Keratinocyte (primary cell): ENCODE data around the gene DENND1A. TPM values are rescaled to one million over a fixed set of nuclear protein-coding genes. Genes with fewer than 3 reads are reported as not detected.

ENCODE experiments used
- DNase-seq: peaks from one replicate; pipeline ENCODE4 v3.0.0-alpha.2; 2011; ENCODE audit warnings: low read depth, missing footprints, low spot score
- FAIRE-seq: peaks from 2 replicates; lab custom pipeline; 2011; peaks lifted over from hg19 to GRCh38; lab: Jason Lieb, UNC
- H2AFZ ChIP-seq: 2 replicates; pipeline ENCODE4 v1.6.0; 2012; ENCODE audit warnings: low read length, control low read depth, inconsistent platforms; ENCODE audit not compliant: control insufficient read depth
- H3K27ac ChIP-seq: 2 replicates; pipeline ENCODE4 v1.5.1; 2011; ENCODE audit warnings: low read length; ENCODE audit not compliant: control insufficient read depth, insufficient read depth
- H3K27me3 ChIP-seq: 3 replicates; pipeline ENCODE4 v1.6.0; 2011; ENCODE audit warnings: low read length; ENCODE audit not compliant: control insufficient read depth, insufficient read depth; ENCODE audit errors: extremely low read depth
- H3K36me3 ChIP-seq, 2 experiments: 2 replicates in 1 of 2; 3 replicates in 1 of 2; pipeline ENCODE4 v1.5.1; 2011; ENCODE audit warnings: low read length in 2 of 2, mild to moderate bottlenecking in 1 of 2; ENCODE audit not compliant: control insufficient read depth in 2 of 2, insufficient read depth in 2 of 2; ENCODE audit errors: extremely low read depth in 1 of 2
- H3K4me1 ChIP-seq: 3 replicates; pipeline ENCODE4 v1.5.1; 2011; ENCODE audit warnings: low read length; ENCODE audit not compliant: control insufficient read depth, insufficient read depth; ENCODE audit errors: extremely low read depth
- H3K4me2 ChIP-seq: 3 replicates; pipeline ENCODE4 v1.6.0; 2011; ENCODE audit warnings: low read depth, low read length; ENCODE audit not compliant: control insufficient read depth, insufficient read depth; ENCODE audit errors: extremely low read depth
- H3K4me3 ChIP-seq, 3 experiments: fragments of 200-600 bp in 1 of 3; sonication (generic) in 1 of 3; 2 replicates in 2 of 3; 3 replicates in 1 of 3; pipeline ENCODE4 v1.5.1; 2011 to 2016; ENCODE audit warnings: low read length in 3 of 3, mild to moderate bottlenecking in 3 of 3, control low read depth in 2 of 3, inconsistent platforms in 1 of 3, low read depth in 1 of 3, mixed read lengths in 1 of 3, mixed run types in 1 of 3, moderate library complexity in 1 of 3; ENCODE audit not compliant: control insufficient read depth in 2 of 3, insufficient read depth in 2 of 3; ENCODE audit errors: extremely low read depth in 1 of 3
- H3K79me2 ChIP-seq: 2 replicates; pipeline ENCODE4 v1.6.0; 2012; ENCODE audit warnings: low read length; ENCODE audit not compliant: control insufficient read depth, insufficient read depth
- H3K9ac ChIP-seq: 3 replicates; pipeline ENCODE4 v1.6.0; 2011; ENCODE audit warnings: low read length; ENCODE audit not compliant: control insufficient read depth, insufficient read depth; ENCODE audit errors: extremely low read depth
- H3K9me1 ChIP-seq: 3 replicates; pipeline ENCODE4 v1.6.0; 2011; ENCODE audit warnings: low read length; ENCODE audit not compliant: control insufficient read depth, insufficient read depth; ENCODE audit errors: extremely low read depth
- H3K9me3 ChIP-seq: 2 replicates; pipeline ENCODE4 v1.5.1; 2012; ENCODE audit warnings: low read depth, low read length; ENCODE audit not compliant: control insufficient read depth
- H4K20me1 ChIP-seq: 3 replicates; pipeline ENCODE4 v1.6.0; 2011; ENCODE audit warnings: low read length; ENCODE audit not compliant: control insufficient read depth, insufficient read depth; ENCODE audit errors: extremely low read depth
- EZH2 ChIP-seq: IDR thresholded peaks from one replicate; pipeline ENCODE4 v1.6.1; 2012; ENCODE audit warnings: inconsistent platforms, mild to moderate bottlenecking, low read length, moderate library complexity
- dilution Hi-C: fragments of 300-500 bp; cut with MboI; formaldehyde crosslinking; loops from one replicate; pipeline ENCODE4 v1.7.0; 2020; ENCODE audit warnings: low sequenced_read_pairs; ENCODE audit not compliant: extremely low pct_ligation_motif_present
- polyA plus RNA-seq, 5 experiments: library from polyadenylated mRNA; depleted of rRNA in 3 of 5; stranded (reverse) in 3 of 5; stranded (forward) in 1 of 5; unstranded in 1 of 5; fragments of >200 nt; gene quantifications; 1 replicate in 1 of 5; 2 replicates in 3 of 5; 3 replicates in 1 of 5; pipeline versions ENCODE4 v1.2.1 to v1.2.3, GENCODE V29; 2011 to 2012; ENCODE audit warnings: missing spikeins in 2 of 5, low read depth in 1 of 5, low replicate concordance in 1 of 5
- TF ChIP-seq, protein P1 (sequence below), 3 experiments: IDR thresholded peaks in 1 of 3; conservative IDR thresholded peaks in 1 of 3; optimal IDR thresholded peaks in 1 of 3; 2 replicates in 2 of 3; 3 replicates in 1 of 3; pipeline versions ENCODE3 to v1.5.1; 2011; ENCODE audit warnings: low read length in 3 of 3, mild to moderate bottlenecking in 3 of 3, moderate library complexity in 2 of 3, control low read depth in 1 of 3, inconsistent platforms in 1 of 3; ENCODE audit not compliant: insufficient read depth in 2 of 3; ENCODE audit errors: extremely low read depth in 1 of 3

Gene DENND1A
- polyA plus RNA-seq, 1 donor (not counting 4 experiments of a cell fraction or from before 2014, with no cell fraction given), result 13.0 TPM

DNA sequence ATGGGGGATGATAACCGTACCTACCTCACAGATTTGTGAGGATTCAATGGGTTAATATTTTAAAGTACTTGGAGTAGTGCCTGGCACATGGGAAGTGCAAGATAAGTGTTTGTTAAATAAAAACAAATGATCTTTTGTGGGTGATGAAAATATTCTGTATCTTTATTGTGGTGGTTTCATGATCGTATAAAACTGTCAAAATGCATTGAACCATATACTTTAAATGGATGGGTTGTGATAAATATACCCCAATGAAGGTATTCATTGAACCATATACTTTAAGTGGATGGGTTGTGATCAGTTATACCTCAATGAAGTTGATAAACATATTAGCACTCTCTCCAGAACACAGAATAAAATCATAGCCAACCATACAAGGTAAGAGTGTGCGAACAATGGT lies 339.4 kb downstream of the DENND1A start:
- Histone ChIP-seq H2AFZ (no peak overlapping the region), H3K27me3 (no peaks in the 10 kb centered on the region), H3K27ac (no peak overlapping the region), H4K20me1 (no peaks in the 10 kb centered on the region), H3K4me2 (no peak overlapping the region), H3K4me1 (no peaks in the 10 kb centered on the region), H3K9ac (no peak overlapping the region), H3K9me3 (no peaks in the 10 kb centered on the region), H3K79me2 (no peaks in the 10 kb centered on the region), H3K9me1 (no peaks in the 10 kb centered on the region), H3K36me3 (peaks cover 0 to 4% of the 10 kb centered on the region in 2 experiments), H3K4me3 (no peak overlapping the region)
- FAIRE-seq (no peak), DNase-seq (no peak)
- dilution Hi-C loops, result no loop called here
- TF ChIP-seq, protein P1, sequence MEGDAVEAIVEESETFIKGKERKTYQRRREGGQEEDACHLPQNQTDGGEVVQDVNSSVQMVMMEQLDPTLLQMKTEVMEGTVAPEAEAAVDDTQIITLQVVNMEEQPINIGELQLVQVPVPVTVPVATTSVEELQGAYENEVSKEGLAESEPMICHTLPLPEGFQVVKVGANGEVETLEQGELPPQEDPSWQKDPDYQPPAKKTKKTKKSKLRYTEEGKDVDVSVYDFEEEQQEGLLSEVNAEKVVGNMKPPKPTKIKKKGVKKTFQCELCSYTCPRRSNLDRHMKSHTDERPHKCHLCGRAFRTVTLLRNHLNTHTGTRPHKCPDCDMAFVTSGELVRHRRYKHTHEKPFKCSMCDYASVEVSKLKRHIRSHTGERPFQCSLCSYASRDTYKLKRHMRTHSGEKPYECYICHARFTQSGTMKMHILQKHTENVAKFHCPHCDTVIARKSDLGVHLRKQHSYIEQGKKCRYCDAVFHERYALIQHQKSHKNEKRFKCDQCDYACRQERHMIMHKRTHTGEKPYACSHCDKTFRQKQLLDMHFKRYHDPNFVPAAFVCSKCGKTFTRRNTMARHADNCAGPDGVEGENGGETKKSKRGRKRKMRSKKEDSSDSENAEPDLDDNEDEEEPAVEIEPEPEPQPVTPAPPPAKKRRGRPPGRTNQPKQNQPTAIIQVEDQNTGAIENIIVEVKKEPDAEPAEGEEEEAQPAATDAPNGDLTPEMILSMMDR (optimal IDR thresholded peaks at IDR 0.05 in 1 of 3, IDR thresholded peaks at IDR 0.05 in 1 of 3, conservative IDR thresholded peaks at IDR 0.05 in 1 of 3; ENCODE audit: extremely low read depth in 1 of 3, insufficient read depth in 2 of 3, low read length in 3 of 3), result no peak
- TF ChIP-seq EZH2, result no peak

DNA sequence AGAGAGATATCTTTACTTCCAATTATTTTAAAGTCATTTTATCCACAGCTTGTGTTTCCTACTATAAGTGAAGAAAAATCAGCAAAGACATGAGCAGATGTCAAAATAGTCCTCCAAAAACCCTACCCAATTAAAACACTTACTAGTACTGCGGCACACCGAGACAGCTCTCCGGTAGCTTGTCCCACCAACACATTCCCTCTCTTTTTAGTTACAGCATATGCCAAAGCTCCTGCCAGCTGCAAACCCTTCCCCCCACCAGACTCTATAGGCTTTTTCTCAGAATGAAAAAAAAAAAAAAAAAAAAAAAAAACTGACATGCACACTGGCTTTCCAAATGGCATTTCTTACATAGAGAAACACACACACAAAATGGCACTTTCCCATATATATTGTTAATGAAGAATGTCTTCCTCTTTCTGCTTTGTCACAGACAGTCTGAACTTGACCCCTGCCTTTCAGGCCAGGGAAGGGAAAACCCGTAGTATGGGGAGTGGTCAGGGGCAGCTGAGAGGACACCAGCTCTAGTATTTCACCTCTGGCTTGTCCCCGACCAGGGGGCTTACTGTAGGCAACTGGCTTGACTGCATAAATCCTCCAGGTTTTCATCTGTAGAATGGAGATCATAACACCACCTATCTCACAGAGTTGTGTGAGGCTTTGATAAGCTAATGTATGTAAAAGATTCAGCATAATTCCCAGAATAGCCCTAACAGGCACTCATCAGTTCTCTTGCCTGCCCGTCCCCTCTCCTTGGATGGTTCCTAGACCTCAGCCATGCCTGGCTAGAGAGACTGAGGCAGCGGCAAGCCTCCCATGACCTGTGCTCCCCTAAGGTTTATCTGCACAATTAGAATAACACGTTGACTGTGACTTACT lies 340.3 kb downstream of the DENND1A start:
- H3K4me1 ChIP-seq, result no peaks in the 10 kb centered on the region
- no peak overlapping the region for H2AFZ ChIP-seq
- H3K4me2 ChIP-seq, result no peak overlapping the region
- H3K9me3 ChIP-seq, result no peaks in the 10 kb centered on the region
- no peaks in the 10 kb centered on the region for H4K20me1 ChIP-seq
- peaks cover 0 to 1% of the 10 kb centered on the region in 2 experiments for H3K36me3 ChIP-seq
- TF ChIP-seq, protein P1 (optimal IDR thresholded peaks at IDR 0.05 in 1 of 3, IDR thresholded peaks at IDR 0.05 in 1 of 3, conservative IDR thresholded peaks at IDR 0.05 in 1 of 3; ENCODE audit: extremely low read depth in 1 of 3, insufficient read depth in 2 of 3, low read length in 3 of 3), result no peak
- no peak for TF ChIP-seq EZH2
- DNase-seq (no peak), FAIRE-seq (no peak)
- no peak overlapping the region for H3K27ac ChIP-seq
- H3K9ac ChIP-seq, result no peak overlapping the region
- no peaks in the 10 kb centered on the region for H3K9me1 ChIP-seq
- H3K79me2 ChIP-seq, result no peaks in the 10 kb centered on the region
- no peak overlapping the region for H3K4me3 ChIP-seq
- H3K27me3 ChIP-seq, result no peaks in the 10 kb centered on the region
- dilution Hi-C loops, result no loop called here
